Gastroesophageal sphincter (tissue), 3 donors: ENCODE results near the gene ACOXL.
A peak's percentile ranks its signal among the peaks of the same experiment; 100 is the strongest.

Experiments
- EP300 ChIP-seq: sonication (generic); formaldehyde crosslinking; IDR thresholded peaks from one replicate; pipeline ENCODE4 v1.6.1; 2017; ENCODE audit warnings: antibody characterized with exemption, mild to moderate bottlenecking
- TF ChIP-seq, protein P1 (sequence below), 4 experiments: fragments of 200-600 bp in 2 of 4; fragments of 450-650 bp in 2 of 4; sonication (generic) in 1 of 4; IDR thresholded peaks; one replicate each; pipeline ENCODE4 v1.5.1; 2017 to 2019; ENCODE audit warnings: antibody characterized with exemption in 4 of 4, mild to moderate bottlenecking in 2 of 4, moderate library complexity in 2 of 4

GRCh38 chr2:111121028-111121827 is 388.9 kb downstream of the ACOXL start:
- TF ChIP-seq, protein P1, sequence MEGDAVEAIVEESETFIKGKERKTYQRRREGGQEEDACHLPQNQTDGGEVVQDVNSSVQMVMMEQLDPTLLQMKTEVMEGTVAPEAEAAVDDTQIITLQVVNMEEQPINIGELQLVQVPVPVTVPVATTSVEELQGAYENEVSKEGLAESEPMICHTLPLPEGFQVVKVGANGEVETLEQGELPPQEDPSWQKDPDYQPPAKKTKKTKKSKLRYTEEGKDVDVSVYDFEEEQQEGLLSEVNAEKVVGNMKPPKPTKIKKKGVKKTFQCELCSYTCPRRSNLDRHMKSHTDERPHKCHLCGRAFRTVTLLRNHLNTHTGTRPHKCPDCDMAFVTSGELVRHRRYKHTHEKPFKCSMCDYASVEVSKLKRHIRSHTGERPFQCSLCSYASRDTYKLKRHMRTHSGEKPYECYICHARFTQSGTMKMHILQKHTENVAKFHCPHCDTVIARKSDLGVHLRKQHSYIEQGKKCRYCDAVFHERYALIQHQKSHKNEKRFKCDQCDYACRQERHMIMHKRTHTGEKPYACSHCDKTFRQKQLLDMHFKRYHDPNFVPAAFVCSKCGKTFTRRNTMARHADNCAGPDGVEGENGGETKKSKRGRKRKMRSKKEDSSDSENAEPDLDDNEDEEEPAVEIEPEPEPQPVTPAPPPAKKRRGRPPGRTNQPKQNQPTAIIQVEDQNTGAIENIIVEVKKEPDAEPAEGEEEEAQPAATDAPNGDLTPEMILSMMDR (IDR thresholded peaks at IDR 0.05) = peak in 2 of 4 experiments; percentile 4 to 6
- no peak for TF ChIP-seq EP300
